DMS79 (cell line): Measurements from ENCODE around the gene PSD4.
"Not testable (repeated sequence)": the region's sequence is repeated elsewhere in the genome, so short reads cannot be mapped to it uniquely, and the experiment has no call there.

Source experiments
- DNase-seq: peaks from one replicate; lab custom pipeline; 2025; lab: John Stamatoyannopoulos, UW

The PSD4 gene

DNA sequence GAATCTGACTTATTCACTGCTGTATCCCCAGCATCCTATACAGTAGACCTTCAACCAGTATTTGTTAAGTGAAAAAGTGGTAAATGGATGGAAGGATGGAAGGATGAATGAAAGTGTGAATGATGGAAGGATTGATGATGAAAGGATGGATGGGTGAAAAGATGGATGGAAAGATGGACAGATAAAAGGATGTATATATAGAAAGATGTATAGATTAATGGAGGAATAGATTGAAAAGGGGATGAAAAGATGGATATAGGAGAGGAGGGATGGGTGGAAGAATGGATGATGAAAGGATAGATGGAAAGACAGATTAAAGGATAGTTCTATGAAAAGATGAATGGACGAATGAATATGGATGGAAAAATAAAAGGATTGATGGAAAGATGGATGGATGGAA is 50.0 kb downstream of the PSD4 start:
- no peak for DNase-seq

DNA sequence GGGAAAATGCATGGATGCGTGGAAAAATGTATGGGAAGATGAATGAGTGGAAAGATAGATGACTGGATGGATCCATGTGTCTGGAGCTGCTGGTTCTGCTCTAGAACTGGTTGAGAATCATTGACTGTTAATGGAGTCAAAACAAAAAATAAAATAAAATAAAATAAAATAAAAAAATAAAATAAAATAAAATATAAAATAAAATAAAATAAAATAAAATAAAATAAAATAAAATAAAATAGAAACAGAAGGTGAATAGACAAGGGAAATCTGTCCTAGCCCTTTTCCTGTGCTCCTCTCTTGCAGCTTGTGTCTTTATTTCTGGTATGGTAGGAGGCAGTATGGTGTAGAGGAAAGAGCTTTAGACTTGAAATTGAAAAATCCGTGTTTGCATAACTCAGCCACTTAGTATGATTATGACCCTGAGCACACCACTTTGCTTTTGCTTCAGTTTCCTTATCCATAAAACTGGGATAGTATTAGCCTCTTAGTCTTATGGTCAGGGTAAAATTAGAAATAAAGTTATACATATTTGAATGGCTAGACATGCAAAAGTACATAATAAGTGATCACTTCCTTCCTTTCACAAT is 51.0 kb downstream of the PSD4 start:
- DNase-seq, result no peak

DNA sequence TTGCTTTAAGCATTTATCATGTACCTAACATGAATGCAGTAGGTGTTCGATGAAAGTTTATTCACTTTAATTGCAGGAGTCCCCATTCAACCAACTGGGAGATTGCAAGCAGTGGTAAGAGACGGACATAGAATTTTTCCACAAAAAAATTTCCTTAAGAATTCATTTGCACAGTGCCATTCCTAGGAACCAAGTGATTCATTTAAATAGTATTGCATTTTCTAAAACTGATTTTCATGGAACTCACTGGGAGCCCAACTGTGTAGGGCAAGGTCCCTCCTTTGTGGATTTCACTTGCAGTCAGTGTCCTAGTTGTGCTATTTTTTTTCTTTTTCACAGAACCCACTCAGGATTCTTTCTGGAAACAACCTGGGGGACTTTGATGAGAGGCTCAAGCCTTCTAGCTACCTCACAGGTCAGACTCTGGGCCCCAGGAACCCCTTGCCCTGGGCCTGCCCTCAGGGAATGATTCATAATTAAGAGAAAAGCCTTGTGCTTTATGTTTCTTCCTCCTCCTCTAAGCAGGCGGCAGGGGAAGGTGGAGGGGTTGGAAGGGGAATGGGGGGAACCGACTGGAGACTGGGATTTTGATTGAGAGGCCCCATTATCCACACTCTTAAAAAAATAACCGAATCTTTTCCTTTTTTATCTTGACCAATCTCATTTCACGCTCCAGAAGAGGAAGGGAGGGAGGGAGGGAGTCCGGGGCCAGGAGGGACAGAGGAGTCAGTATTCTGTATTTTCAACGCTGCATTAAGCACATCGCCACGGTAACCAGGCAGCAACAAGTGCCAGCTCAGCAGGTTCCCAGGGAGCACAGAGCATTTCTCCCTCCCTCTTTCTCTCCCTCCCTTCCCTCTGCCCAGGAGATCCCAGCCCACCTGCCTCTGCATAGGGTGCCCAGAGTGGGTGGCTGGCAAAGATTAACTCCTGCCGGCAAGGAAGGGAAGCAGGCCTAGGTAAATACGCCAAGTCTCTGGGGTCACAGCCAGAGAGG is 51.8 kb downstream of the PSD4 start:
- DNase-seq, result peak; percentile 64

DNA sequence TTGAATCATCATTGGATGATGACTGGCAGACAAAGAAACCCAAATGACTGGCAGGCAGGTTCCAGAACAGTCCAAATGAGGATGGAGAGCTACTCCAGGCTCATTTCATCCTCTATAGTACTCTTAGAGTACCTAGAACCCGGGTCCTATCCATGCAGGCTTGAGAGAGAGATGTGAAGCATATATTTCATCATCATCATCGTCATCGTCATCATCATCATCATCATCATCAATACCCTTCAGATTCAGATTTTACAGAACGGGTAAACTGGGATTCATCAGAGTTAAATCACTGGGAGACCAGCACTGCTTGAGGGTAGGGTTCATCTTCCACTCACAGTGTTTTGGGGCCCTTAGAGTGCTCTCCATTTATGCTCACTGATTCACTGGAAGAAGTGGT is 52.7 kb downstream of the PSD4 start:
- DNase-seq, result no peak

DNA sequence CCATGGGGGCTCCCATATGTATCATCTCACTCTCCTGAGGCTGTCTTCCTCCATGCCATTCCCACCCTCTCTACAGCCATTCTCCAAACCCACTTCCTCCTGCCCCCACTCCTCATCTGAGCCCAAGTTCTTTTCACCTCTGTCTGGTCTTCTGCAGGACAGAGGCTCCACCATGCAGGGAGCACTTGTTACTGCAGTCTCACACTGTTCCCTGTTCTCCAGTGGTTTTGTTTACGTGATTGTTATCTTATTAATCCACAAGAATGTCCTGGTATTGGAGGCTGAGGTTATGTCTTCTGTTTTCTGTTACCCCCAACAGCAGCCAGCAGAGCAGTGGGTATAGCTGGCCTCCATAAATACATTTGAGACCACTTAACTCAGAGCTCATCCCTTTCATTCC is 53.5 kb downstream of the PSD4 start:
- no peak for DNase-seq

DNA sequence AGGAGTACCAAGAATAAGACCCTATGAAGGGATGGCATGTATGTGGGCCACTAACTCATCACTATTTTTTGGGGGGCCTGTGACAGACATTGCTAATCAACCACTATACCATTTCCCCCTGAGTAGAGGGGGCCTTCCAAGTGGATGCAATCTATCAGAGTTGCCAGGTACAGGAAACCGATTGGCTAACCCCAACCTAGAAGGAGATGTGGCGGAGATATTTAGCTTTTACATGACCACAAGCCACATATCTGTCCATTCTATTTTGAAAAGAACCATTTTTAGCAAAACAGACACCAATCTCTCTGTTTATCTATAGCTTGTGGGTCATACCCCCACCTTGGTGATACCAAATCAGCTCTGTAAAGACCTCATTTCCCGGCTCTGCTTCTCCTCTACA is 53.9 kb downstream of the PSD4 start:
- DNase-seq, result no peak

DNA sequence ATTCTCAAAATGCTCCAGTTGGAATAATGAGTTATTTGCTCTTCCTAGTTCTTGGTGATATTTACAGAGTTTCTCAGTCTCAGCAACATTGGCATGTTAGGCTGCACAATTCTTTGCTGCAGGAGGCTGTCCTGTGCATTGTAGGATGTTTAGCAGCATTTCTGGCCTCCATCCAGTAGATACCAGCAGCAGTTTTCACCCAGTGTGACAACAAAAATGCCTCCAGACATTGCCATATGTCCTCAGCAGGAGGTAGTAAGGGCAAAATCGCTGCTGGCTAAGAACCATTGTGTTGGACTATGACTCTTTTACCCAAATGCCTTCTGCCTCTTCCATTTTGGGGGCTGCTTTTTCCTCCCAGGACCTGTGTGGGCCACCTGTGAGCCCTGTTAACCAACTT is 54.6 kb downstream of the PSD4 start:
- no peak for DNase-seq

DNA sequence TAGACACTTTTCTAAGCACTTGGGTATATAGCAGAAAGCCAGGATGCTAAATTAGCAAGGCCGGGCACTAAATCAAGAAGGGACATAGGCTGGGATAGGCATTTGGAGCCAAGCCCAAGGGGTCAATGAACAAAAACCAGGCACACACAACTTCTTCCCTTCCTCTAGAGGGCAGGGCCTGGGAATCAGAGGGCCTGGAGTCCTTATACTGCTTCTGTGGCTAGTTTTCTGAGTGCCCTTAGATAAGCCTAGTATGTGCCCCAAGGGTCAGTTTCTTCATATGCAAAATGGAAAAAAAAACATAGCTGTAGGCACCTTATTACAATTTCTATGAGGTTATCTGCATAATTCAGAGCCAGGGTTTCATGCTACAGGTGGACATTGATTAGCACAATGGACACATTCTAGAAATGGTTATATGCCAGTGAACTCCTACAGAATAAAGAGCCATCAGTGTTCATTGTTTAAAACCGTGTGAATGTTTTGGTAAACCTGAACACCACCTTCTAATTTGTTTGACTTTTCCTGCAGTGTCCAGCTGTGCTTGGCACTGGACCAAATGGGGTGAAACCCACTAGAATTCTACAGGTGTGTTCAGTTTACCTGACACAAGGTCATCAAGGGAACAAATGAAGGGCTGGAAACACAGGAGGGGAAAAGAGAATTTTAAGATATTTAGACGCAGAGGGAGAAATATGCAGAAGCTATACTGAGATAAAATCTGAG is 55.4 kb downstream of the PSD4 start:
- no peak for DNase-seq

DNA sequence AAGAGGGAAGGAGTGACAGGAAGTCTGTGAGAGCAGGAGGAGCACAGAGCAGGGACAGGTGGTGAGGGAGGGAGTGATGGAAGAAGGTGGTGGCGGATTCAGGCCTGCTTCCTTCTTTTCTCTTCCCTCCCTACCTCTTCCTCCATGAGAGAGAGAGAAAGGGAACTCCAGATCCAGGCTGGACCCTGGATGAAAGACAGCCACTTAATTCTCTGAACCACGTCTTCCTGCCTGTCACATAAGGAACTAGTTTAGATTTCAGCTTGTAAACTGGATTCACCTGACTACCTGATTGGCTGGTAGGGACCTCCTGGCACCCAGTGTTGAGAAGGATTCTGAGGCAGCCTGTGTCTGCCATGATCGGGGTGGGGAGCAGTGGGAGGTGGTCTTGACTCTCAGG is 56.0 kb downstream of the PSD4 start:
- no peak for DNase-seq

DNA sequence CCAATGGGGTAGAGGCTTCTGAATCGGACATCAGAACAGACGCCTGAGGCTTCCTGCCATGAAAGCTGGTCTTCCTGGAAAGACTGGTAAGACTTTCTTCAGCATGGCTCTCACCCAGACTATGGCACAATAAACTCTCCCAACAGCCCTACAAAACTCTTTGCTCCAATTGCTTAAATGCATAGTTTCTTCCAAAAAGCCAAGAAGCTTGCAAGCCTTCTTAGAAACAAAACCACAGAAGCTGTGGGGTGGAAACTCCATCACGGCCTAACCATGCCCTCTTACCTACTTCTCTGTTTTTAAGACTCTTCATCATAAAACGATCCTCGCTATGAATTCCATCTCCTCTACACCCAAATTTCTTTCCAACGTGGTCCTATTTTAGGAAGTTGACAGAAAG is 56.8 kb downstream of the PSD4 start:
- DNase-seq, result no peak

DNA sequence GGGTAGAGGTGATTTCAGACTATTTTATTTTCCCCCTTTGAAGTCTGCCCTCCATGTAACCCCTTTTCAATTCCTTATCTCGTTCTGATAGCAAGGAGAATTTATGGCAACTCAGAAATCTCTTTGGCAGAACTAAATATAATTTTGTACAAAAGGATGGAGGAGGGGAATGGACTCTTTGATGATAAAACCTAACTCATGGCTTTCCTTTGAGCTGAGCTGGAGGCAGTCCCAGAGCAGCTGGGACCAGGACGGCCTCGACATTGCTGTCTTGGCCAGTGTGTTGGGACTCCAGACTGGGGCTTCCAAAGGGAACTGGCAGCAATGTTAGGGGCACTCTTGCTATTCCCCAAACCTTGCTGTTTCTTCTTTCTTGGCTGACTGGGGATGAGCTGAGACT is 57.3 kb downstream of the PSD4 start:
- no peak for DNase-seq

DNA sequence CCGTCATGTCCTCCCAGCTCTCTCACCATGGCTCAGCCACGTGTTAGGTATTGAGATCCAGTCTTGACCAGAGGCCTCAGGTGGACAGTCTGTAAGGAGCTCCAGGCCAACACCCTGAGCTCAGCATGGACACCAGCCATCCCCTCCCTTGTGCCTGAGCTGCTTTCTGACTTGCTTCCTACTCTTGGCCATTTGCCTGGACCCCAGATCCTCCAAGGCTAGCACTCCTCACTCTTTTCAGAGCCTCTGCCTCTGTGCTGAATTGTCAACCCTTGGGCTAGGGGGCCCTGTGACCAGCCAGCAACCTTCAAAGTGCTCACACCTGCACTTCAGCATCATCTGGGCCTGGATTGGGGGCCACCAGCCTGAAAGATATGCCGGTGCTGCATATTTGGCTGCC is 58.4 kb downstream of the PSD4 start:
- DNase-seq, result no peak

DNA sequence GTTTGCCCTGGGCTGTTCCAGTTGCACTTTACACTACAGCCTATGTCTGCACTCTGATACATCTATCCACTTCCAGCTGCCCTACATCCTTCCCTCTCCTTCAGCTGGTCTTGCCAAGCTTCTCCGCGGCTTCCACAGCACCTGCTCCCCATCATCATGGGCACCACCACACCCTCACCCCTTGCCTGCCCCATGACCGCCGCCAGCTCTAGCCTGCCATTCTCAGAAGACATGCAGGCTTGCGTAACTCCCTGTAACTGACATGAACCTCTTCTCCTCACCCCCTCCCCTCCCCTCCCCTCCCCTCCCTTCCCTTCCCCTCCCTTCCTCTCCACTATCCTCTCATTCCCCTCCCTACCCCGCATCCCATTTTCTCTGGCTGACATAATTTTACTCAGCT is 59.0 kb downstream of the PSD4 start:
- no peak for DNase-seq

DNA sequence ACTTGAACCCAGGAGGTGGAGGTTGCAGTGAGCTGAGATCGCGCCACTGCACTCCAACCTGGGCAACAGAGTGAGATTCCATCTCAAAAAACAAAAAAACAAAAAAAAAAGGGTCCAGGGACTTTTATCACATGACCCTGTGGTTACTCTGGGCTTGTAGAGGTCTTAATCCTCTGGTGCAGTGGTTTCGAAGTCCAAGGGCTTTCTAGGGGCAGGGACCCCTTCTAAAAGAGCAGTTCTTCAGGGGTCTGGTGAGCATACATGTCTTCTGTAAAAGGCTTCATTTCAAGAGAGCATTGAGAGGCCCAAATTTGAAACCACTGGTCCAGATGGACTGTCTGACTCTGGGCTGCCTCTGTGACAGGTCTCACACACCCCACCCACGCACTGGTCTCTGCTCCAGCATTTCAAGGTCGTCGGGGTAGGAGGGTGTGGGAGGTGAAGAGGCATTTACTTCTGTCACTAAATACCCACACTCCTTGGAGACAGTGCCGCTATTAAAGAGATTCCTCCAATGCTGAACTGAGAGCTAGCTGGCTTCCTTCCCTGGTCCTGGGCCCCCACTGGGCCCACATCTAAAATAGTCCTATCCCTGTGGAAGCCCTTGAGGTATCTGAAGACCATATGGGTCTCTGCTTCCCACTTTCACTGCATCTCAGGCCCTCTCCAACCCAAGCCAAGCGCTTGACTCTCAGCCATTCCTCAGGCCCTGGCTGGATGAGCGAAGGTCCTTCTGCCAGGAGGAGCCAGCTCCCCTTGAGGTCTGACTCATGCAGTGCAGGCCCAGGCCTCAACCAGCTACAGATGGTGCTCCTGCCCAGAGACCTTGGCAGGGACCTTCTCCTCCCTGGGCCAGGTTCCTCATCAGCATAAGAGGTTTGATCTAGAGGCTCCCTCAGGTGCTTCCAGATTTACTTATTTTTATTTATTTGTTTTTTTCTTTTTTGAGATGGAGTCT is 60.1 kb downstream of the PSD4 start:
- DNase-seq, result no peak

DNA sequence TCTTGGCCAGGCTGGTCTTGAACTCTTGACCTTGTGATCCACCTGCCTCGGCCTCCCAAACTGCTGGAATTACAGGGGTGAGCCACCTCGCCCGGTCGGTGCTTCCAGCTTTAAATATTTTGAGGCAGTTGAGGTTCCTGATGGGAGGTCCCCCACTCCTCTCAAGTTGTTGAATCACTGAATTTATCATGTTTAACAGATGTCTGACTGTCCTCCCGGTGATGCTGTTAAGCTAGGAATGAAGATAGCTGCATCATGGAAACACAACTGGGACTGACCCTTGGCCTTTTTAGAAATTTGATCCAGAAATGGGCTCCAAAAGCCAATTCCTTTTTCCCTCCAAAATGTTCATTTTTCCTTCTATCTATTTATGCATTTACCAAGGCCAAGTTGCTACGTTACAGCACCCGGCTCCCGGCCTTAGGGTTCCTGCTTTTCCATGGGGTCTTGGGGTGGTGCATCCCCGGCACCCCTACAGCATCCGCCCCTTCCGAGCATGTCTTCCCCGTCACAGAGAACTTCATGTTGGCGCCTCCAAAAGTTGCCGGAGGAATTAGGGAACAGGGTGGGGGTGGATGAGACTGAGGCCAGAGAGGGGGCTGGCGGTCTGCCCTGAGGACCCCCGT is 61.1 kb downstream of the PSD4 start:
- DNase-seq, result no peak

DNA sequence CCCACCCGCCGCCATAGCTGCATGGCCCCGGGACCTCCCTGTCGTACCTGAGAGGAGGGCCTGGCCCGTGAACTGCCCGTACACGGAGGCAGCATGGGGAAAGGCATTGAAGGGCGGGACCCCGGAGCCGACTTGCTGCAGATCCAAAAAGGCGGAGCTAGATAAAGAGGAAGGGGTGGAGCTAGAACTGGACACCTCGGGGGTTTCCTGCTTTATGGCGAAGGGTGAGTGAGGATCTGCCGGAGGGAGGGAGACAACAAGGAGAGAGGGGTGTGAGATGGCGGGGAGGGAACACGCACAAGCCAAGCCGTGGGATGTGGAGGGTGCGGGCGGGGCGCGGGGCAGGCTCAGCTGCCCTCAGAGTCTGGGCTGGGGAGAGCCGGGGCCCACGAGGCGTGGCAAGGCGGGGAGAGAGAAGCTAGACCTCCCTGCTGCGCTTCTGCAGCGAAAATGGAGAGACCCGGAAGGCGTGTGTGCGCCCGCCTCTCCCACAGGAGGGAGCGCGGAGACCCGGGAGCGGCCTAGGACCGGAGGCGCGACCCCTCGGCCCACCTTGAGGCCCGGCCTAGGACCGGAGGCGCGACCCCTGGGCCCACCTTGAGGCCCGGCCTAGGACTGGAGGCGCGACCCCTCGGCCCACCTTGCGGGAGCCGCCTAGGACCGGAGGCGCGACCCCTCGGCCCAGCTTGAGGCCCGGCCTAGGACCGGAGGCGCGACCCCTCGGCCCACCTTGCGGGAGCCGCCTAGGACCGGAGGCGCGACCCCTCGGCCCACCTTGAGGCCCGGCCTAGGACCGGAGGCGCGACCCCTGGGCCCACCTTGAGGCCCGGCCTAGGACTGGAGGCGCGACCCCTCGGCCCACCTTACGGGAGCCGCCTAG is 61.8 kb downstream of the PSD4 start:
- not testable (repeated sequence) for DNase-seq

DNA sequence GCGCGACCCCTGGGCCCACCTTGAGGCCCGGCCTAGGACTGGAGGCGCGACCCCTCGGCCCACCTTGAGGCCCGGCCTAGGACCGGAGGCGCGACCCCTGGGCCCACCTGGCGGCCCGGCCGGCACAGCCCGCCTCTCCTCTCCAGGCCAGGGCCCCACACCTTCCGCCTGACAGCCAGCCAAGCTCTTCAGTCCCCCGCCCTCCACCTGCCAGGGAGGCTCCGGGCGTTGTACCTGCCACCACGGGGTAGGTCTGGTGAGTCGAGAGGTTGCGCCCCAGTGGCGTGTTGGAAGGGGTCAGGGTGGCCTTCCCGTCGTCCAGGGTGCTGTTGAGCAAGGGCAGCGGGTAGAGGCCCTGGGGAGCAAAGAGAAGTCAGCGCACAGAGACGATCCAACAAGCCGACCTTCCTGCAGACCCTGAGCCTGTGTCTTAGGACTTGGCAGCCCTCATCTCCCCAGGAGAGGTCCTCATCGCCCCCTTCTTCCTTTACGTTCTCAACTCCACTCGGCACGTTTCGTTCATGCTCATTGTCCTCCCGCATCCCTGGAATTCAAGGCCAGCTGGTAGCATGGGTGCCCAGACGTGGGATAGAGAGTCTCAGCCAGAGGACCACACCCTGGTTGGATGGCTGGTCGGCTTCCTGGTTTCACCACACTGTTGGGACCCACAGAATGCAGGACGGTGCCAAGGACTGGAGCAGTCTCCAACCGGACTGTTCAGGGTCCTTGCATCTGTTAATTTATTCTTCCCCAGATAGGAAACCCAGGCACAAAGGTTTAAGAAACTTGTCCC is 62.8 kb downstream of the PSD4 start:
- no peak for DNase-seq

DNA sequence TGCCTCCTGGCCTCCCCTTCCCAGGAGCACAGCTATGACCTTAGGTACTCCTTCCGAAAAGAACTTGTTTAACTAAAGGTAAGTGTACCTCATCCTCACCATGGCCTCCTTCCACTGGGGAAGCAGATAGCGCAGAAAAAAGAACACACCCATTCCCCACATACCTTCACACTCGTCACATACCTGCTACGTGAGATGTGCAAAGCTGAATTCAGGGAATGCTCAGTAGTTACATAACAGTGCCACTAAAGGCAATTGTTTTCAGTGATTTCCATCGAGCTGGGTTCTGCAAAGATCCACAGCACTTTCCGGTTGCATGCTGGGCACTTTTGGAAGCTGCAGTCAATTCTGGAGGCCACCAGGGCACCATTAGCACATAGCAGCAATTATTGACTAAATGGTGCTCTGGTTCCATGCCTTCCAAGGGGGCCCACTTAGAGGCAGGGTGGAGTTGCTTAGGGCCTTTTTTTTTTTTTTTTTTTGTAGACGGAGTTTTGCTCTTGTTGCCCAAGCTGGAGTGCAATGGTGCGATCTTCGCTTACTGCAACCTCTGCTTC is 63.9 kb downstream of the PSD4 start:
- no peak for DNase-seq
